GM19452 (cell line): ENCODE data around the gene OOSP3.
"Not testable (repeated sequence)": the region's sequence is repeated elsewhere in the genome, so short reads cannot be mapped to it uniquely, and the experiment has no call there.

Source experiments
- ATAC-seq: cut with Tn5 transposase; IDR thresholded peaks from one replicate; pipeline ENCODE4 v1.9.1; 2021; ENCODE audit not compliant: unreplicated experiment

The OOSP3 gene

GRCh38 chr11:59878575-59878974, at the start of gene OOSP3:
OOSP3 (plus strand) TSS chr11:59878782; CDS start chr11:59878809, 27 bp downstream.
- no peak for ATAC-seq

GRCh38 chr11:59829358-59829757, 49.2 kb upstream of the OOSP3 start:
- no peak for ATAC-seq

DNA sequence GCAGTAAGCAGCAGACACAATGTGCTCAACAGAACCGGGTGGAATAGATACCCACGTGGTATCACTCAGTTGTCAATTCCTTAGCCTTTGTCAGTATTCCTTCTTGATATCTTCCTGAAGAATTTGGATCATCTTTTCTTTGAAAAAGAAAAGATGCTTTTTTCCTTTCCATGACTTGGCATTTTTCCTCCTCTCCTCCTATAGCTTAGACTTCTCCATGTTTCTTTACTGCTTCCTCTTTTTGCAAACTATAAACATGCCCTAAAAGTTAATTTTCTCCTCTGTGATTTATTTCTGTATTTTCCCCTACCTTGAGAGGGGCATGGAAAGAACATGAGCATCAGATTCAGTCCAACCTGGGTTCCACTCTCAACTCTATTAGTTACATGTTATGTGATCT, 45.0 kb upstream of the OOSP3 start:
- ATAC-seq: no peak

DNA sequence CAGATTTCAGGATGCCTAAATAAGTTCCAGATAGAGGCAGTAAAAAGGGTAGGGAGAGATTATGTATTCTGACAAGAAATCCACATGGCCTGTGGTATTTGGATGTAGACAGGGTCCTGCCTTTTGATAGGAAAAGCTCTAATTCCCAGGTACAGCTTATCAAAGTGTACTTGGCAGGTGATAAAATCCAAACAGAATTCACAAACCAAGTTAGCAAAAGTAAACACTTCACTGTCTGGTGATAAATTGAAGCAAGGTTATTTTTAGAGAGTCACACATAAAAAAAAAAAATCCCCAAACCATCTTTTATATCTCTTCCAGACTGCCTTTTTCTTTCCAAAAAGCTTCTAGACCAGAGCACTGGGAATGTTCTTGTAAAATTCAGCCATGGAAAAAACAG, 39.0 kb upstream of the OOSP3 start:
- no peak for ATAC-seq

DNA sequence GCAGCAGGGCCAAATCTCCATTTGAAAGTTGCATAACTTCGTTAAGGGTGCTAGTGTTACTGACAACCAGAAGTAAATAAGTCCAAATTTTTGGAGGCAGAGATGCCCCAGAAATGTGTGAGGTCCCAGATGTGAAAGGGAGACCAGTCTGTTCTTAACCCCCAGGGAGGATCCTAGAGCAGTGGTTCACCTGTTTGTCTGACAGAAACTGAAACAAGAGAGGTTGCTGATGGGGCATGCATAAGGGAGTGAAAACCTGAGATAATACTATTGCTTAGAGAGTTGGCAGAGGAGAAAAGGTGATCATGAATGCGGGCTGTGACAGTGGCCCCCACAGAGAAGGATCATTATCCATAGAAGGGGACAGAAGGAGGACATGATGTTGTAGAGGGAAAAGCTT, 37.1 kb upstream of the OOSP3 start:
- no peak for ATAC-seq

GRCh38 chr11:59842316-59842715, 36.3 kb upstream of the OOSP3 start:
- no peak for ATAC-seq

DNA sequence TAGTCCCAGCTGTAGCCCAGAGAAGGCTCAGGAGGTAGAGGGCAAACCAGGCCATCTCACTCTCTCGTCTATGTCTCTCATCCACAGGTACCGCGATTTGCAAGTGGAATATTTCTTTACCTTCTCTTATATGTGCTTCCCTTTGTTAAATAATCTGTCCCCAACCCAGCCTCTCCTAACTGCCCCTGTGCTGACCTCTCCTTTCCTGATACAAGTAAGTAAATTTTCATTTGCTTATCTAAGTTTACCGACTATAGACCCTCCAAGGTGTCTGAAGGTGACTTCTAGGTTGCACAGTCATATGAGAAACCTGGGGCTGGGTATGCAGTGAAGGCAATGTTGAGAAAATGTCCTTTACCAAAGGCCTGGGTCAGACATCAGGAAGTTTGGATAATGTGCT, 33.2 kb upstream of the OOSP3 start, which contains the start of gene CBLIF:
Gene CBLIF, minus strand, starts transcription at position 101 of the 400 bp plus-strand sequence. Its CDS starts 46 bp downstream, at position 55.
- ATAC-seq: no peak

DNA sequence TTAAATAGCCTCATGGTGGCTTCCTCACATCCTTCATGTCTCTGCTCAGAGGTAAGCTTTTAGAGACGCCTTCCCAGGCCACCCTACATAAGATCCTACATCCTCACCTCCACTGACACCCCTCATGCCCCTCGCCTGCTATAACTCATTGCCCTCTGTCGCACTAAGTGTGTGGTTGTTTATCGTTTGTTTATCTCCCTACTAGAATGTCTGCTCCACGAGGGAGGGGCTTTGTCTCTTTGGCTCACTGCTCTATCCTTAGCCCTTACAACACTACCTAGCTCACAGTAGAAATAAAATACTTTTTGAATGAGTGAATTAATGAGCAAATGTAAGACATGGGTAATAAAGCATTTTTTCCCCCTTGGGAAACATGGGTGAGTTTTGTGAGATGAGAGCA, 32.0 kb upstream of the OOSP3 start:
- no peak for ATAC-seq

DNA sequence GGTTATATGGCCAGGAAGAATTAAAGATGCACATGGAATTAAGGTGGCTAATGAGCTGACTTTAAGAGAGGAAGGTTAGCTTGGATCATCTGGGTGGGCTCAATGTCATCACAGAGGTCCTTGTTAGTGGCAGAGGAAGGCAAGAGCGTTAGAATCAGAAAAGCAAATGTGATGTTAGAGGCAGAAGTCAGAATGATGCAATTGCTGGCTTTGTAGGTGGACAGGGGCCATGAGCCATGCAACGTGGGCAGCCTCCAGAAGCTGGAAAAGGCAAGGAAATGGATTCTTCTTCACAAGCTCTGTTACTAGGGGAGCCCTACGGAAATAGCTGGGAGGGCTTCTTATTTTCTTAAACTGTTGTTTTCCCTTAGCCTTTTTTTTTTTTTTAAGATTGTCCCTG, 31.0 kb upstream of the OOSP3 start:
- no peak for ATAC-seq

- ATAC-seq: not testable (repeated sequence)
These were observed 30.1 kb upstream of the OOSP3 start for GRCh38 chr11:59848439-59848838.

DNA sequence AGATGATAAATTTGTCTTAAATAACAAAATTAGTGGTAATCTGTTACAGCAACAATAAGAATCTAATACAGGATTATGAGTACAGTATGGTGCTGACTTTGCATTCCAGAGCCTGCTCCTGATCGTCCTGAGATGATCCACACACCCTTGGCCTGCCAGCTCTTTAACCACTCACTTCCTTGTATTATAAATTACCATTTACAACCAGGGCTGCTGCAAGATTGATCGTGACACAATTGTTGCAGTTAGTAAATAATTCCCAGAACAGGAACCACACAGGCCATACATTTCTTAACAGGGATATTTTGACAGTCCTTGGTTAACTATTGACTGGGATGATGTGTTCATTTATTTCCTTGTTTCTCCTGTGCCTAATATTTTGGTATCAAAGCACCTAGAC, 29.5 kb upstream of the OOSP3 start:
- no peak for ATAC-seq

- not testable (repeated sequence) for ATAC-seq
These were observed 29.0 kb upstream of the OOSP3 start for GRCh38 chr11:59849551-59849950.

DNA sequence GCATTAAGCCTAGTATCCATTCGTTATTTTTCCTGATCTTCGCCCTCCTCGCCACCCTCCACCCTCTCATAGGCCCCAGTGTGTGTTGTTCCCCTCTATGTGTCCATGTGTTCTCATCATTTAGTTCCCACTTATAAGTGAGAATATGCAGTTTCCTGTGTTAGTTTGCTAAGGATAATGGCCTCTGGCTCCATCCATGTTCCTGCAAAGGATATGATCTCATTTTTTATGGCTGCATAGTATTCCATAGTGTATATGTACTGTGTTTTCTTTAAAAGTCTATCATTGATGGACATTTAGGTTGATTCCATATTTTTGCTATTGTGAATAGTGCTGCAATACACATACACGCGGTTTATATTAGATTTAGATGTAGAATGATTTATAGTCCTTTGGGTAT, 27.2 kb upstream of the OOSP3 start:
- ATAC-seq: not testable (repeated sequence)

DNA sequence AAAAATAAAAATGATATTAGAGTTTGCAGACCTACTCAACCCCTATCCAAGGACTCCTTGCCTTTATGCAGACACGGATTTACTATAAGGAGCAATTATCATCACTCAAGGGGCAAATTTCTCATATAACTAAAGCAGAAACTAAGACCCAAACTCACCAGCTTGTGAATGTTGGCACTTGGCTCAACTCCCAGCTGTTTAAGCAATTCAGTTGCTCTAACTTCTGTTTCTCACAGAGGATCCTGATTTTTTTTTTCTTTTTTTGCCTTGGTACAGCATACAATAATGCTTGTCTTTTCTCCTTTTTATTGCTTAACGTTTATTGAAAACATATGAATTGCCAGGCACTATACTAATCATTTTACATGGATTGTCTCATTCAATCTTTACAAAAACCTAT, 23.7 kb upstream of the OOSP3 start:
- ATAC-seq: no peak

DNA sequence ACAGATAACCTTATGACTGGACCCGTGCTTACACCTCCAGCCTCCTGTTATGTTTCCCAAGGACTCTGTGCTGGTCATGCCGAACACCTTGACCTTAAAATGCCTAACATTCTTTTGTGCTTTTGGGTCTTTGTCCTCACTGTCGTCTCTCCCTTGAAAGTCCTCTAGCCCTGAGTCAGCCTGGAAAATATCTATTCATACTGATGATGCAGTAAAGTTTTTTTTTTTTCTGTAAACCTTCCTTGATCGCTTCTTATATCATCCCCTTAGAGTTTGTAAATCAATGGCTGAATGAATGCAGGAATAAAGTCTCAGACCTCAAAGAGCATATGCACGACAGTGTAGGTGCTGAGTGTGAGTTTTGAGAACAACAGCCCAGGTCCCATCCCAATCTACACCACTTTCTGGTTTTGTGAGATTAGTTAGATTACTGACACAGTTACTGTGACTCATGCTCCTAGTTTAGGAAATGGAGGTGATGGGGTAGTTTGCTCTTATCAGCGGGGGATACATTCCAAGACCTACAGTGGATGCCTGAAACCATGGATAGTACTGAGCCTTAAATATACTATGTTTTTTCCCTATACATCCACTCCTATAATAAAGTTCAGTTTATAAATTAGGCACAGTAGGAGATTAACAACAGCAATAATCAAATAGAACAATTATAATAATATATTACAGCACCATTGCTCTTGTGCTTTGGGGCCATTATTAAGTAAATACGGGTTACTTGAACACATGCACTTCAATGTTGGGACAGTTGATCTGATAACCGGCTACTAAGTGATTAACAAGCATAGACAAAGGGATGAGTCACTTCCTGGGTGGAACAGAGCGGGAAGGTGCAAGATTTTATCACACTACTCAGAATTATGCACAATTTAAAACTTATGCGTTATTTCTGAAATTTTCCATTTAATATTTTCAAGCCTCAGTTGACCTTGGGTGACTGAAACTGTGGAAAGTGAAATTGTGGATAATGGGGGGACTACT, 20.8 kb upstream of the OOSP3 start:
- no peak for ATAC-seq

GRCh38 chr11:59859673-59860072, 18.9 kb upstream of the OOSP3 start:
- ATAC-seq: no peak

- ATAC-seq: no peak
These were observed 16.3 kb upstream of the OOSP3 start for GRCh38 chr11:59862252-59862651.

GRCh38 chr11:59865031-59865430, 13.6 kb upstream of the OOSP3 start:
- no peak for ATAC-seq

GRCh38 chr11:59866397-59866796, 12.2 kb upstream of the OOSP3 start, which contains the start of gene TCN1:
TCN1 (minus strand) TSS chr11:59866487; CDS start chr11:59866470, 17 bp downstream.
- ATAC-seq: no peak

- ATAC-seq: no peak
These were observed 11.7 kb upstream of the OOSP3 start for GRCh38 chr11:59866836-59867235.

DNA sequence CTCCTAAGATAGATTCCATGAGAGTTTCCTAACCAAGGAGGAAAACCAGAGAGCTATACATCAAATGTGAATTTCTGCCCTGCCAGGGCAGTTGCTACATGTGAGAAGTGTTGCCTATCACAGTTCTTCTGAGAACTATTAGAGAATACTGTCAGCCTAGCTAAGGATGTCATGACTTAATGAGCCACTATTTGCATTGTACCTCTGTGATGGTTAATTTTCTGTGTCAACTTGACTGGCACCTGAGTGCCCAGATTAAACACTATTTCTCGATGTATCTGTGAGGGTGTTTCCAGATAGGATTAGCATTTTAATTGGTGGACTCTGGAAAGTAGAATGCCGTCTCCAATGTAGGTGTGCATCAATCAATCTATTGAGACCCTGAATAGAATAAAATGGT, 10.6 kb upstream of the OOSP3 start:
- no peak for ATAC-seq

DNA sequence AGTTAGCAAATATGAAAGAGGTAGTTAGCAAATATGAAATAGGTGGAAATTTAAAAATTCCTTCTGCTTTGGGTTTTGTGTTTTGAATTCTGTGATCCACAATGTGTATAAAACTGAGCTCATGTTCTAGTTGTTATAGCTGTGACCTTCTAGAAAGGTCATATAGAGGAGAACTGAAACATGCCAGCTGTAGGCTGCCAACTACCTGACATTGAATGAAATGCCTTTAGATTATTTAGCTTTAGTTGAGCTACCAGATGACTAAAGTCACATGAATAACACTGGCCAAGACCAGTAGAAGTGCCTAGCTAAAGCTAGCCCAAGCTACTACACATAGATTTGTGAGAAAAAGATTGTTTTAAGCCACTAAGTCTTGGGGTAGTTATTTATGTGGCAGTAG, 6.5 kb upstream of the OOSP3 start:
- no peak for ATAC-seq
